Lung (tissue), 12 donors: ENCODE measurements around the gene ZBTB21. TPM values are rescaled to one million over a fixed set of nuclear protein-coding genes. Genes with fewer than 3 reads are reported as not detected.

ENCODE experiments used
- ATAC-seq: fragments of 200-7000 bp; cut with Tn5 transposase; one replicate; pipeline ENCODE4 v1.9.1; 2020; ENCODE audit warnings: moderate number of reproducible peaks; ENCODE audit not compliant: insufficient read depth, low FRiP score
- DNase-seq, 3 donors: peaks; one replicate each; pipeline ENCODE4 v3.0.0-alpha.2; 2013 to 2017
- H3K27ac ChIP-seq, 2 donors: one replicate each; pipeline ENCODE4 v1.5.1; 2013; ENCODE audit warnings: mild to moderate bottlenecking in 2 of 2, moderate library complexity in 2 of 2, control low read depth in 1 of 2, inconsistent platforms in 1 of 2, low read depth in 1 of 2, low read length in 1 of 2
- H3K27me3 ChIP-seq, 3 donors: one replicate each; pipeline ENCODE4 v1.5.1; 2013; ENCODE audit warnings: low read length in 2 of 3; ENCODE audit not compliant: control insufficient read depth in 3 of 3, insufficient read depth in 3 of 3
- H3K36me3 ChIP-seq, 4 donors: one replicate each; pipeline ENCODE4 v1.5.1; 2013; ENCODE audit warnings: low read length in 4 of 4, mild to moderate bottlenecking in 1 of 4, moderate library complexity in 1 of 4; ENCODE audit not compliant: control insufficient read depth in 4 of 4, insufficient read depth in 4 of 4
- H3K4me1 ChIP-seq, 5 donors: one replicate each; pipeline ENCODE4 v1.5.1; 2013; ENCODE audit warnings: low read length in 5 of 5, mild to moderate bottlenecking in 2 of 5, moderate library complexity in 1 of 5; ENCODE audit not compliant: control insufficient read depth in 5 of 5, insufficient read depth in 5 of 5
- H3K4me3 ChIP-seq: one replicate; pipeline ENCODE4 v1.5.1; 2013; ENCODE audit warnings: mild to moderate bottlenecking, control low read depth, moderate library complexity
- H3K9ac ChIP-seq, 2 donors: one replicate each; pipeline ENCODE4 v1.5.1; 2013; ENCODE audit warnings: low read length in 2 of 2, control low read depth in 1 of 2; ENCODE audit not compliant: insufficient read depth in 1 of 2
- H3K9me3 ChIP-seq, 4 donors: one replicate each; pipeline ENCODE4 v1.5.1; 2013; ENCODE audit warnings: low read length in 3 of 4, mild to moderate bottlenecking in 1 of 4, moderate library complexity in 1 of 4; ENCODE audit not compliant: control insufficient read depth in 4 of 4, insufficient read depth in 3 of 4
- WGBS, 2 donors: extraction: QIAGEN DNeasy Blood & Tissue Kit; methylation state at CpG; one replicate each; pipeline ENCODE4 v1.1.7; 2013; 5-methylcytosine and 5-hydroxymethylcytosine counted together
- polyA plus RNA-seq, 2 donors: library from polyadenylated mRNA; stranded (reverse); fragments of 200-250 nt; gene quantifications; one replicate each; pipeline ENCODE4 v1.2.1, GENCODE V29; 2013
- total RNA-seq, 2 donors: library from RNA; depleted of rRNA in 1 of 2; stranded (reverse); fragments of >200 nt in 1 of 2; gene quantifications; one replicate each; pipeline ENCODE4 v1.2.1, GENCODE V29; 2014 to 2021
- TF ChIP-seq, protein P1 (sequence below): IDR thresholded peaks from 2 replicates; pipeline ENCODE4 v1.5.1; 2012; ENCODE audit warnings: mild to moderate bottlenecking; ENCODE audit errors: control extremely low read depth, extremely low read depth
- donor health status: control.
- donor health status: control.
- donor health status: Bipolar disorder and iron deficiency.
- donor health status: healthy.
- donor health status: DM: yes; HTN: yes; CAD: no.

The ZBTB21 gene
- total and polyA plus RNA-seq, 4 donors, result 3.2 to 15.4 (median 7.5) TPM

GRCh38 chr21:42056468-42056867, 46.3 kb upstream of the ZBTB21 start:
- no peak for ATAC-seq
- Histone ChIP-seq H3K4me3 (no peak overlapping the region), H3K4me1 (peaks cover 0 to 15% (median 9%) of the 10 kb centered on the region in 5 donors), H3K9ac (no peak overlapping the region), H3K9me3 (no peaks in the 10 kb centered on the region), H3K36me3 (no peaks in the 10 kb centered on the region), H3K27me3 (no peaks in the 10 kb centered on the region), H3K27ac (peak overlapping the region in 1 of 2 donors; percentile 71)
- TF ChIP-seq, protein P1, sequence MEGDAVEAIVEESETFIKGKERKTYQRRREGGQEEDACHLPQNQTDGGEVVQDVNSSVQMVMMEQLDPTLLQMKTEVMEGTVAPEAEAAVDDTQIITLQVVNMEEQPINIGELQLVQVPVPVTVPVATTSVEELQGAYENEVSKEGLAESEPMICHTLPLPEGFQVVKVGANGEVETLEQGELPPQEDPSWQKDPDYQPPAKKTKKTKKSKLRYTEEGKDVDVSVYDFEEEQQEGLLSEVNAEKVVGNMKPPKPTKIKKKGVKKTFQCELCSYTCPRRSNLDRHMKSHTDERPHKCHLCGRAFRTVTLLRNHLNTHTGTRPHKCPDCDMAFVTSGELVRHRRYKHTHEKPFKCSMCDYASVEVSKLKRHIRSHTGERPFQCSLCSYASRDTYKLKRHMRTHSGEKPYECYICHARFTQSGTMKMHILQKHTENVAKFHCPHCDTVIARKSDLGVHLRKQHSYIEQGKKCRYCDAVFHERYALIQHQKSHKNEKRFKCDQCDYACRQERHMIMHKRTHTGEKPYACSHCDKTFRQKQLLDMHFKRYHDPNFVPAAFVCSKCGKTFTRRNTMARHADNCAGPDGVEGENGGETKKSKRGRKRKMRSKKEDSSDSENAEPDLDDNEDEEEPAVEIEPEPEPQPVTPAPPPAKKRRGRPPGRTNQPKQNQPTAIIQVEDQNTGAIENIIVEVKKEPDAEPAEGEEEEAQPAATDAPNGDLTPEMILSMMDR, result no peak
- WGBS, 2 donors, result 54 to 88% methylated on average over 11 of the region's 11 CpGs
- no peak for DNase-seq

DNA sequence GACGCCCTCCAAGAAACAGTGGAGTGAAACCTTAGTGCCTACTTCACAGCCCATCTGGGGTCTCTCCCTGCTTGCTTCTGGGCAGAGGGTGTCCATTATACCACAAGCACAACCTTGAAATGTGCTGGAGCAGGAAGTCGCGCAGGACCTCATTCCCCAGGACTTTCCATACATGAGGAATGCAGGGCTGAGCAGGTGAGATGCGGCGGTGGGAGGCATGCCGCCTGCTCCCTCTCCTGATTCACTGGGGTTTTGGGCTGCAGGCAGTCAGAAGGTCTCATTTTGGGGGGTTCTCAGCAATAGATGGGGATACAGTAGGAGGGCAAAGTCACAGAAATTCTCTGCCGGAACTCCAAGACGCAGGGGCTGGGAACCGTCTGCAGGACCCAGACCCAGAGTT, 45.3 kb upstream of the ZBTB21 start:
- Histone ChIP-seq H3K9me3 (no peaks in the 10 kb centered on the region), H3K27me3 (no peaks in the 10 kb centered on the region), H3K27ac (no peak overlapping the region), H3K9ac (no peak overlapping the region), H3K4me3 (no peak overlapping the region), H3K4me1 (peaks cover 0 to 15% (median 9%) of the 10 kb centered on the region in 5 donors), H3K36me3 (no peaks in the 10 kb centered on the region)
- TF ChIP-seq, protein P1, result no peak
- 87 to 97% methylated on average over 9 of the region's 9 CpGs for WGBS, 2 donors
- no peak for DNase-seq
- no peak for ATAC-seq

DNA sequence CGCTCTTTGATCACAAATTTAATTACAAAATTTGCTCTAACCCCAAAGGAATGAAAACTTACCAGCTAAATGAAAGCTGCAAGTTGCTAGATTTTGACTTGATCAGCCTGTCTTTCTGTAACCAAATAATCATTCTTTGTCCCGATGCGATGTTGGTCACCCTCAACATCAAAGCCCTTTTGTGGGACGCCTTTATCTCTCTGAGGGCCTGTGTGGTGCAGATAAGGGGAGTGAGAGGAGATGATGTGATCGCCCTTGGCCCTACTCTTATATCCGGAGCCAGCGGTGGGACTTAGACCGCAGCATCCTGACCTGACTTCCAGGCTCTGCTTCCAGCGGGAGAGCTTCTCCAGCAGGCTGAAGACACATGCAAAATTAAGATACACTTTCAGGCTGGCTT, 41.6 kb upstream of the ZBTB21 start:
- ATAC-seq (no peak), DNase-seq (no peak)
- Histone ChIP-seq H3K27ac (no peak overlapping the region), H3K36me3 (no peaks in the 10 kb centered on the region), H3K4me1 (peaks cover 0 to 8% (median 0%) of the 10 kb centered on the region in 5 donors), H3K9ac (no peak overlapping the region), H3K27me3 (no peaks in the 10 kb centered on the region), H3K4me3 (no peak overlapping the region), H3K9me3 (no peaks in the 10 kb centered on the region)
- WGBS, 2 donors, result 40 to 49% methylated on average over 9 of the region's 9 CpGs
- TF ChIP-seq, protein P1, result no peak
